WI38 (cell line): ENCODE data around the gene HEATR5A.
"Not testable (repeated sequence)": the region's sequence is repeated elsewhere in the genome, so short reads cannot be mapped to it uniquely, and the experiment has no call there.

Experiments used
- H3K4me3 ChIP-seq: 2 replicates; pipeline ENCODE4 v1.5.1; 2011; ENCODE audit warnings: low read depth, mild to moderate bottlenecking, control low read depth, low read length
- CTCF ChIP-seq: IDR thresholded peaks from 2 replicates; pipeline ENCODE4 v1.5.1; 2012; ENCODE audit warnings: low read depth, mild to moderate bottlenecking, control low read depth, low read length

The HEATR5A gene

GRCh38 chr14:31449971-31450610, 29.7 kb upstream of the HEATR5A start:
- peak; percentile 29; the same call in 1 of the 2 replicates for TF ChIP-seq CTCF
- no peak overlapping the region for H3K4me3 ChIP-seq

GRCh38 chr14:31449136-31449535, 28.8 kb upstream of the HEATR5A start:
- H3K4me3 ChIP-seq = no peak overlapping the region
- no peak for TF ChIP-seq CTCF

- no peak for TF ChIP-seq CTCF
Observed at GRCh38 chr14:31445703-31446102, 25.4 kb upstream of the HEATR5A start.

DNA sequence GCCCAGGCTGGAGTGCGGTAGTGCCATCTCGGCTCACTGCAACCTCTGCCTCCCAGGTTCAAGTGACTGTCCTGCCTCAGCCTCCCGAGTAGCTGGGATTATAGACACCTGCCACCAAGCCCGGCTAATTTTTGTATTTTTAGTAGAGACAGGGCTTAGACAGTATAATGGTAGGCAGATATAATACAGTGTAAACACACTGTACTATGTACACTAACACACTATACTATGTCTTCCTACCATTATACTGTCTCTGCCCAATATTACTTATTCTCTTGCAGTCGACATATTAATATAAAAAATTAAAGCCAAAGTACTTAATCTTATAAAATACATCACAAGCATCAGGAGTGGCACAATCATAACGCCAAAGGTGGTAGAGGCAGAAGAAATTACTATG, 21.9 kb upstream of the HEATR5A start:
- no peak for TF ChIP-seq CTCF
- no peak overlapping the region for H3K4me3 ChIP-seq

More at GRCh38 chr14:31445703-31446102, 25.4 kb upstream of the HEATR5A start:
- H3K4me3 ChIP-seq = no peak overlapping the region

- TF ChIP-seq CTCF = no peak
- H3K4me3 ChIP-seq = no peak overlapping the region
Observed at GRCh38 chr14:31441273-31442111, 21.1 kb upstream of the HEATR5A start.

DNA sequence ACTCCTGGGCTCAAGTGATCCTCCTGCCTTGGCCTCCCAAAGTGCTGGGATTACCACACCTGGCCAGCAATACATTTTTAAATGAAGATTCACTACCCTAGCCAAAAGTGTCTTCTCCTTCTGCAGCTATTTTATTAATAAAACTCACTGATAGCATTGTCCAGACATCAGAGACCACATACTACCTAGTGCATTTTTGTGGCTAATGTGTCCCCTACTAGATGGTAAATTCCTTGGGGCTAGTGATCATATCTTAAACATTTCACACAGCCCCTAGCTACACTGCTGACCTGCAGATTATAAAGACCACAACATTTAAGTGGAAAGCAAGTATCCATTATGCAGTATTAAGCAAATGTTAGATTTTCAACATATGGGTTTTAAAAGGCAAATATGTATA, 19.9 kb upstream of the HEATR5A start:
- no peak for TF ChIP-seq CTCF

DNA sequence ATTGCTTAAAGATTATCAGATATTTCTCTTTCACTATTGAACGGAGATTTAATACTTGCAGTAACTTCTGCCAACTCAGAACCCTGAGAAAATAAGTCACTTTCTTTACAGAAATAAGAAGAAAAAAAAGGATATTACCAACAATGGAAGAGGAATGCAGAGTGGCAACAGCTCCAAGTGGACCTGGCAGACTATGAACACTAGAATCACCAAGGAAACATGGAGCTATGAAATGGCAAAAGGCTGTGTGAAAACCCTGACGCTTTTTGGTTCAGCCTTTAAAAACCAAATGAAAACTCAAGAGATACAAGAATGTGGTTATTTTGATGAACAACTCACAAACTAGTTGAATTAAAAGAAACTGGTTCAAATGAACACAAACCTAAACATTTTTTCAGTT, 19.2 kb upstream of the HEATR5A start:
- TF ChIP-seq CTCF = no peak
- H3K4me3 ChIP-seq = no peak overlapping the region

More for the DNA sequence above, 19.9 kb upstream of the HEATR5A start:
- H3K4me3 ChIP-seq = no peak overlapping the region

DNA sequence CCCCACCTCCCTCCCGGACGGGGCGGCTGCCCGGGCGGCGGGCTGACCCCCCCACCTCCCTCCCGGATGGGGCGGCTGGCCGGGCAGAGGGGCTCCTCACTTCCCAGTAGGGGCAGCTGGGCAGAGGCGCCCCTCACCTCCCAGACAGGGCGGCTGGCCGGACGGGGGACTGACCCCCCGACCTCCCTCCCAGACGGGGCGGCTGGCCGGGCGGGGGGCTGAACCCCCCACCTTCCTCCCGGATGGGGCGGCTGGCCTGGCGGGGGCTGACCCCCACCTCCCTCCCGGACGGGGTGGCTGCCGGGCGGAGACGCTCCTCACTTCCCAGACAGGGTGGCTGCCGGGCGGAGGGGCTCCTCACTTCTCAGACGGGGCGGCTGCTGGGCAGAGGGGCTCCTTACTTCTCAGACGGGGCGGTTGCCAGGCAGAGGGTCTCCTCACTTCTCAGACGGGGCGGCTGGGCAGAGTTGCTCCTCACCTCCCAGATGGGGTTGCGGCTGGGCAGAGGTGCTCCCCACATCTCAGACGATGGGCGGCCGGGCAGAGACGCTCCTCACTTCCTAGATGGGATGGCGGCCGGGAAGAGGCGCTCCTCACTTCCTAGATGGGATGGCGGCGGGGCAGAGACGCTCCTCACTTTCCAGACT, 16.8 kb upstream of the HEATR5A start:
- H3K4me3 ChIP-seq = not testable (repeated sequence)
